Brain microvascular endothelial cell (primary cell): Measurements from ENCODE around the gene ARHGEF39.

Source experiments
- DNase-seq: peaks from one replicate; pipeline ENCODE4 v3.0.0-alpha.2; 2020
- H3K27ac ChIP-seq: fragments of 250-450 bp; sonication (Bioruptor Pico); 2 replicates; pipeline ENCODE4 v1.5.1; 2020; ENCODE audit warnings: mild to moderate bottlenecking, moderate library complexity
- H3K27me3 ChIP-seq: fragments of 250-450 bp; sonication (Bioruptor Pico); replicated peaks from 2 replicates; pipeline ENCODE4 v1.5.1; 2020; ENCODE audit warnings: mild to moderate bottlenecking
- H3K36me3 ChIP-seq: fragments of 250-450 bp; sonication (Bioruptor Pico); replicated peaks from 2 replicates; pipeline ENCODE4 v1.5.1; 2020; ENCODE audit warnings: mild to moderate bottlenecking
- H3K4me3 ChIP-seq: 2 replicates; pipeline ENCODE4 v1.5.1; 2011; ENCODE audit warnings: low read depth, mild to moderate bottlenecking, control low read depth, low read length, moderate library complexity
- in situ Hi-C: cut with HindIII; loops from 2 replicates; pipeline ENCODE4 v1.10.0; 2017; ENCODE audit warnings: low sequenced_read_pairs, low pct_ligation_motif_present
- TF ChIP-seq, protein P1 (sequence below): IDR thresholded peaks from 2 replicates; pipeline ENCODE4 v1.5.1; 2011; ENCODE audit warnings: low read depth, mild to moderate bottlenecking, moderate library complexity, low read length, control low read depth, inconsistent platforms; ENCODE audit errors: missing control alignments

The ARHGEF39 gene

GRCh38 chr9:35703906-35704672 lies 39.1 kb upstream of the ARHGEF39 start:
- DNase-seq: no peak
- TF ChIP-seq, protein P1, sequence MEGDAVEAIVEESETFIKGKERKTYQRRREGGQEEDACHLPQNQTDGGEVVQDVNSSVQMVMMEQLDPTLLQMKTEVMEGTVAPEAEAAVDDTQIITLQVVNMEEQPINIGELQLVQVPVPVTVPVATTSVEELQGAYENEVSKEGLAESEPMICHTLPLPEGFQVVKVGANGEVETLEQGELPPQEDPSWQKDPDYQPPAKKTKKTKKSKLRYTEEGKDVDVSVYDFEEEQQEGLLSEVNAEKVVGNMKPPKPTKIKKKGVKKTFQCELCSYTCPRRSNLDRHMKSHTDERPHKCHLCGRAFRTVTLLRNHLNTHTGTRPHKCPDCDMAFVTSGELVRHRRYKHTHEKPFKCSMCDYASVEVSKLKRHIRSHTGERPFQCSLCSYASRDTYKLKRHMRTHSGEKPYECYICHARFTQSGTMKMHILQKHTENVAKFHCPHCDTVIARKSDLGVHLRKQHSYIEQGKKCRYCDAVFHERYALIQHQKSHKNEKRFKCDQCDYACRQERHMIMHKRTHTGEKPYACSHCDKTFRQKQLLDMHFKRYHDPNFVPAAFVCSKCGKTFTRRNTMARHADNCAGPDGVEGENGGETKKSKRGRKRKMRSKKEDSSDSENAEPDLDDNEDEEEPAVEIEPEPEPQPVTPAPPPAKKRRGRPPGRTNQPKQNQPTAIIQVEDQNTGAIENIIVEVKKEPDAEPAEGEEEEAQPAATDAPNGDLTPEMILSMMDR: no peak
- Histone ChIP-seq H3K4me3 (no peak overlapping the region), H3K27ac (no peak overlapping the region), H3K27me3 (no peaks in the 10 kb centered on the region), H3K36me3 (peaks cover 100% of the 10 kb centered on the region)
- in situ Hi-C loops: no loop called here

DNA sequence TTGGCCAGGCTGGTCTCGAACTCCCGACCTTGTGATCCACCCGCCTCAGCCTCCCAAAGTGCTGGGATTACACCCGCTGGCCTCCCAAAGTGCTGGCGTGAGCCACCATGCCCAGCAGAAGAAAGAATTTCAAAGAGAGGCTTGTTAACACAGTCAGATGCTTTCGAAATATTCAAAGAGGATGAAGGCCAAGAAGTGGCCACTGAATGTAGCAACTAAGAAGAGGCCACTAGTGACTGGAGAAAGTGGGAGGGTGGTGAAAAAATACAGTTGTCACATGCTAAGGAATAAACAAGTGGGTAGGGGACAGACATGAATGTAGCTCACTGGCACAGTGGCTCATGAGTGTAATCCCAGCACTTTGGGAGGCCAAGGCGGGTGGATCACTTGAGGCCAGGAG lies 37.7 kb upstream of the ARHGEF39 start:
- in situ Hi-C loops: no loop called here
- DNase-seq: no peak
- no peak overlapping the region for H3K27ac ChIP-seq
- H3K27me3 ChIP-seq: no peaks in the 10 kb centered on the region
- H3K36me3 ChIP-seq: peaks cover 100% of the 10 kb centered on the region
- H3K4me3 ChIP-seq: no peak overlapping the region
- TF ChIP-seq, protein P1: no peak

GRCh38 chr9:35700942-35701341 lies 35.9 kb upstream of the ARHGEF39 start:
- TF ChIP-seq, protein P1: no peak
- no peak for DNase-seq
- in situ Hi-C loops: no loop called here
- no peak overlapping the region for H3K4me3 ChIP-seq
- no peaks in the 10 kb centered on the region for H3K27me3 ChIP-seq
- H3K36me3 ChIP-seq: peaks cover 100% of the 10 kb centered on the region
- no peak overlapping the region for H3K27ac ChIP-seq

- H3K27ac ChIP-seq: no peak overlapping the region
- in situ Hi-C loops: no loop called here
- peaks cover 98% of the 10 kb centered on the region for H3K36me3 ChIP-seq
- no peak for DNase-seq
- TF ChIP-seq, protein P1: no peak
- H3K27me3 ChIP-seq: no peaks in the 10 kb centered on the region
- H3K4me3 ChIP-seq: no peak overlapping the region
Observed at GRCh38 chr9:35700031-35700430, 35.0 kb upstream of the ARHGEF39 start.

- Histone ChIP-seq H3K36me3 (peaks cover 80% of the 10 kb centered on the region), H3K27me3 (no peaks in the 10 kb centered on the region), H3K4me3 (no peak overlapping the region), H3K27ac (no peak overlapping the region)
- TF ChIP-seq, protein P1: no peak
- no peak for DNase-seq
- in situ Hi-C loops: no loop called here
Observed at GRCh38 chr9:35698231-35698630, 33.2 kb upstream of the ARHGEF39 start.

- Histone ChIP-seq H3K36me3 (peaks cover 73% of the 10 kb centered on the region), H3K27ac (no peak overlapping the region), H3K27me3 (no peaks in the 10 kb centered on the region), H3K4me3 (no peak overlapping the region)
- TF ChIP-seq, protein P1: no peak
- no peak for DNase-seq
- in situ Hi-C loops: no loop called here
Observed at GRCh38 chr9:35697486-35697885, 32.5 kb upstream of the ARHGEF39 start.
